Activated T-cell treated with anti-CD3 and anti-CD28 coated beads, Interleukin-2, amount 50 U/mL, for 4 hours (primary cell): ENCODE measurements around the gene GOLGA8B. TPM values are rescaled to one million over a fixed set of nuclear protein-coding genes. Genes with fewer than 3 reads are reported as not detected.
"Not testable (repeated sequence)": the region's sequence is repeated elsewhere in the genome, so short reads cannot be mapped to it uniquely, and the experiment has no call there.

Source experiments
- ATAC-seq, 2 donors: fragments of 200-7000 bp; cut with Tn5 transposase; one replicate each; pipeline ENCODE4 v1.10.0; 2021
- DNase-seq: peaks from one replicate; pipeline ENCODE4 v3.0.0-alpha.2; 2020
- H3K27me3 Mint-ChIP-seq: one replicate; pipeline ENCODE4 v1.8.0; 2021; ENCODE audit warnings: low read depth, mixed read lengths
- H3K36me3 Mint-ChIP-seq: one replicate; pipeline ENCODE4 v1.8.0; 2022; ENCODE audit warnings: mixed read lengths; ENCODE audit not compliant: insufficient read depth
- H3K4me1 Mint-ChIP-seq: one replicate; pipeline ENCODE4 v1.8.0; 2021; ENCODE audit warnings: low read depth, mixed read lengths
- H3K4me3 Mint-ChIP-seq: one replicate; pipeline ENCODE4 v1.8.0; 2021; ENCODE audit warnings: mild to moderate bottlenecking, moderate library complexity, mixed read lengths
- H3K9me3 Mint-ChIP-seq: one replicate; pipeline ENCODE4 v1.8.0; 2021; ENCODE audit warnings: mixed read lengths
- total RNA-seq, 3 donors: library from RNA; stranded (reverse); gene quantifications; one replicate each; pipeline ENCODE4 v1.2.1, GENCODE V29; 2021

Gene GOLGA8B
- total RNA-seq, 3 donors from 2014 or later = 65.5 to 159 (median 135) TPM

DNA sequence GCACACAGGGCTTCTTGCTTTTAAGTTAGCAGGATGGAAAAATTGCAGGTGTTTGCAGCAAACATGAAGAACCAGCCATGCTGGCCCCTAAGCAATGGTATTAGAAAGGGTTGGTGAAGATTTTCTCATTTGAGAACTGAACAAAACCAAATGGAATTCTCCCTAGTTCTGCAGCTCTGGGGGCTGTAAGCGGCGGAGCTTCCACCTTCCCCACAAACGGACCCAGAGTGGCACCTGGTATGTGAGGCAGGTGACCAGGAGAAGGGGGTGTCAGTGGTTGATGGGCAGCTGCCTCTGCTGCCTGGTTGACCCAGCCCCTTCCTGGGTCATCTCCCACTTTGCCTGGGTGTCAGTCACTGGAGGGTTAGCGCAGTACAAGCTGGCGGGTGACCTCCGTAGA lies 22.6 kb downstream of the GOLGA8B start:
- not testable (repeated sequence) for H3K9me3 Mint-ChIP-seq, ATAC-seq, H3K36me3 Mint-ChIP-seq, H3K4me3 Mint-ChIP-seq, H3K4me1 Mint-ChIP-seq, H3K27me3 Mint-ChIP-seq, DNase-seq

DNA sequence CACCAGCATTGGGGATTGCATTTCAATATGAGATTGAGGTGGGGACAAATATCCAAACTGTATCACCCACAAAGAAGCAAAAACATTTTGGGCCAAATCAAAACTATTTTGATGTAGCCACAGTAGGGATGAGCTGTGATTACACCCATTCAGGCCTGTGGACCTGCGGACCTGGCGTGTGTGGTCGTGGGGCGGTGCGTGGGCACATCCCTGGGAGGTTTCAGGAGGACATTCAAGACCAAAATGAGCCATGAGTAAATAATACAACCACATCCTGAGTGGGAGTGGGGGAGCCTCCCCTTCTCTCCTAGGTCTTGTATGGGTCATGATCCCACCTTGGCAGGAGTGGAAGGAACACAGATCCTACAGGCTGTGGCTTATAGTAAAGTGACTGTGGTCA lies 23.7 kb downstream of the GOLGA8B start:
- H3K36me3 Mint-ChIP-seq, H3K4me3 Mint-ChIP-seq, H3K27me3 Mint-ChIP-seq, H3K4me1 Mint-ChIP-seq, H3K9me3 Mint-ChIP-seq, DNase-seq, ATAC-seq: not testable (repeated sequence)

- not testable (repeated sequence) for H3K27me3 Mint-ChIP-seq, H3K4me1 Mint-ChIP-seq, H3K9me3 Mint-ChIP-seq, H3K36me3 Mint-ChIP-seq, DNase-seq, H3K4me3 Mint-ChIP-seq
- ATAC-seq = peak in 1 of 2 donors; percentile 50
Observed at GRCh38 chr15:34555162-34555561, 28.3 kb downstream of the GOLGA8B start.

DNA sequence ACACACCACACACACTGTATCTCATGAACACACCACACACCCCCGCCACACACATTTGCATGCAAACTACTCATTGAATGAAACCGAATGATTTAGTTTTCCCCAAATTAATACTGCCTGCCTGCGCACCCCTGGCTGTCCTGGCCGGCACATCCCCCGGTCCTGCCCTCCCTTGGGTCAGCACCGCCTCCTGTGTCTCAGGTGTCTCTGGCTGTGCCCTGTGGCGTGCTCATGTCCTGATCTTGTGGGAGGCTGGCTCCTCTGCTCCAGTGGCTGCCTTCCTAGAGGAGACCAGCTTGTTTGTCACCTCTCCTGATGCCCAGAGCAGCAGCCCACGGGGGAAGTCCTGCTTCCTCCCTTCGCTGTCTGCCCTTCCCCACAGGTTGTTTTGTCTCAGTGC lies 28.7 kb downstream of the GOLGA8B start:
- not testable (repeated sequence) for H3K4me1 Mint-ChIP-seq

GRCh38 chr15:34554126-34554525 lies 29.3 kb downstream of the GOLGA8B start:
- H3K36me3 Mint-ChIP-seq, DNase-seq, H3K4me1 Mint-ChIP-seq: not testable (repeated sequence)

More for the DNA sequence above, 28.7 kb downstream of the GOLGA8B start:
- ATAC-seq, H3K27me3 Mint-ChIP-seq, H3K36me3 Mint-ChIP-seq, H3K9me3 Mint-ChIP-seq, DNase-seq, H3K4me3 Mint-ChIP-seq: not testable (repeated sequence)

DNA sequence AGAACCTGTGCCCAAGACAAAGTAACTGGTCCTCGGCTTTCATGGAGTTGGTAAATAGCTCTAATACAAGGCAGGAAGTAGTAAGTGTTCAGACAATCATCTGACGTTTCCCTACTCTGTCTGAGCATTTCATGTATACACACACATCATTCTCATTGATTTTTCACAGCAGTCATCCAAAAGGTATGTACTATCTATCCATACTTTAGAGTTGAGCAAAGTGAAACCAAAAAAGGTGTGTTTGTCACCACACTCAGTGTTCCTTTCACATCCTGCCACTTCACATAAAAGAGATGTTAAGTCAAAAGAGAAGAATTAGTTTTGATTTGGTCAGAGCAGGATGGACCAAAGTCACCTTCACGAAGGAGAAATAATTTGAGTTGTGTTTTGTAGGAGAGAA lies 33.3 kb downstream of the GOLGA8B start:
- DNase-seq, H3K9me3 Mint-ChIP-seq, H3K36me3 Mint-ChIP-seq, H3K4me1 Mint-ChIP-seq, H3K27me3 Mint-ChIP-seq, H3K4me3 Mint-ChIP-seq: not testable (repeated sequence)
- ATAC-seq = peak; percentile 59 to 65

More at GRCh38 chr15:34554126-34554525, 29.3 kb downstream of the GOLGA8B start:
- H3K27me3 Mint-ChIP-seq, ATAC-seq, H3K9me3 Mint-ChIP-seq, H3K4me3 Mint-ChIP-seq: not testable (repeated sequence)

- peak; percentile 81 to 88 for ATAC-seq
- H3K36me3 Mint-ChIP-seq, H3K27me3 Mint-ChIP-seq, H3K9me3 Mint-ChIP-seq, H3K4me3 Mint-ChIP-seq, DNase-seq, H3K4me1 Mint-ChIP-seq: not testable (repeated sequence)
Observed at GRCh38 chr15:34549381-34549809, 34.1 kb downstream of the GOLGA8B start.

- not testable (repeated sequence) for H3K27me3 Mint-ChIP-seq, H3K36me3 Mint-ChIP-seq, DNase-seq, H3K9me3 Mint-ChIP-seq, H3K4me3 Mint-ChIP-seq, H3K4me1 Mint-ChIP-seq
- ATAC-seq = peak; percentile 80 to 83
Observed at GRCh38 chr15:34543860-34544649, 39.4 kb downstream of the GOLGA8B start.

GRCh38 chr15:34535857-34536256 lies 47.6 kb downstream of the GOLGA8B start:
- not testable (repeated sequence) for H3K4me1 Mint-ChIP-seq, H3K36me3 Mint-ChIP-seq, H3K4me3 Mint-ChIP-seq, ATAC-seq, DNase-seq, H3K9me3 Mint-ChIP-seq, H3K27me3 Mint-ChIP-seq

Other genes with a start within 250 kb of the GOLGA8B start
- gene SLC12A6, start 245.9 kb downstream of the GOLGA8B start, total RNA-seq = 10 to 100 TPM; 15.3 to 23.5 (median 22.8) TPM
- gene NOP10, start 240.5 kb downstream of the GOLGA8B start, total RNA-seq = 100 to 1,000 TPM; 295 to 327 (median 327) TPM
- gene NUTM1, start 240.3 kb downstream of the GOLGA8B start, total RNA-seq = not detected
- 10 to 100 TPM; 28.7 to 38.8 (median 31.1) TPM for gene LPCAT4, start 216.5 kb downstream of the GOLGA8B start, total RNA-seq
- 100 to 1,000 TPM in 1 of 3 donors, 10 to 100 TPM in 2; 74.4 to 111 (median 98.8) TPM for gene GOLGA8A, start 145.8 kb downstream of the GOLGA8B start, total RNA-seq
- gene GJD2, start 171.3 kb upstream of the GOLGA8B start, total RNA-seq = not detected
- gene ACTC1, start 211.9 kb upstream of the GOLGA8B start, total RNA-seq = not detected